Stimulated activated effector memory CD8-positive, alpha-beta T cell treated with anti-CD3 and anti-CD28 coated beads, Interleukin-12 subunit alpha, Interleukin-12 subunit beta, amount 100 ng/mL, for 72 hours (primary cell): ENCODE measurements around the gene DMRTB1.

Experiments used
- ATAC-seq: fragments of 150-1000 bp; cut with Tn5 transposase; 2 replicates; pipeline ENCODE4 v1.10.0; 2021
- DNase-seq, 2 donors: peaks; one replicate each; pipeline ENCODE4 v3.0.0; 2021 to 2022; ENCODE audit warnings: low spot score in 2 of 2
- H3K27ac Mint-ChIP-seq: one replicate; pipeline ENCODE4 v1.8.0; 2022; ENCODE audit warnings: mild to moderate bottlenecking, mixed read lengths
- H3K36me3 Mint-ChIP-seq: one replicate; pipeline ENCODE4 v1.8.0; 2022; ENCODE audit warnings: mild to moderate bottlenecking, mixed read lengths
- H3K4me1 Mint-ChIP-seq: one replicate; pipeline ENCODE4 v1.8.0; 2022; ENCODE audit warnings: mixed read lengths
- H3K4me3 Mint-ChIP-seq: one replicate; pipeline ENCODE4 v1.8.0; 2022; ENCODE audit warnings: mild to moderate bottlenecking, mixed read lengths
- H3K9me3 Mint-ChIP-seq: one replicate; pipeline ENCODE4 v1.8.0; 2022; ENCODE audit warnings: mixed read lengths

DMRTB1 gene

DNA sequence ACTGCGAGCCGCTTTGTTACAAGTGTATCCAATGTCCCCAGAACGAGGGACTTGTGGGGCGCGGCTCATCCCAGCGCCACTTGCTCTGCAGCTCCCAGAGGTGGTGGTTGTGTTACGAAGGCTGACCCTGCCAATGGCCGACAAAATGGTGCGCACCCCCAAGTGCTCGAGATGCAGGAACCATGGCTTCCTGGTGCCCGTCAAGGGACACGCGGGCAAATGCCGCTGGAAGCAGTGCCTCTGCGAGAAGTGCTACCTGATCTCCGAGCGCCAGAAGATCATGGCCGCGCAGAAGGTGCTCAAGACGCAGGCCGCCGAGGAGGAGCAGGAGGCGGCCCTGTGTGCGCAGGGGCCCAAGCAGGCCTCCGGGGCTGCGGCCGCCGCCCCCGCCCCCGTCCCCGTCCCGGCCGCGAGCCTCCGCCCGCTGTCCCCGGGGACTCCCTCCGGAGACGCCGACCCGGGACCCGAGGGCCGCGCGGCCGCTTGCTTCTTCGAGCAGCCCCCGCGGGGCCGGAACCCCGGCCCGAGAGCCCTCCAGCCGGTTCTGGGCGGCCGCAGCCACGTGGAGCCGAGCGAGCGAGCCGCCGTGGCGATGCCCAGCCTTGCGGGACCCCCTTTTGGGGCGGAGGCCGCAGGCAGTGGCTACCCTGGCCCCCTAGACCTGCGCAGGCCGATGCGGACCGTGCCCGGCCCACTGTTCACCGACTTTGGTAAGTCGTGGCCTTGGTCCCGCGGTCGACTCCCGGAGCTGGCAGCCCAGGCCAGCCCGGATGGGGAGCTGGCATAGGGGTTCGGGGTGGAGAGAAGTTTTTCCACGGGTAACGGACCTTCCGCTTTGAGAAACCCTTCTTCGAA is at the start of gene DMRTB1:
Gene DMRTB1, plus strand, starts transcription at position 79 of the 855 bp plus-strand sequence. Its CDS starts 55 bp downstream, at position 134.
- H3K9me3 Mint-ChIP-seq, result no peaks in the 10 kb centered on the region
- H3K27ac Mint-ChIP-seq, result no peak within 1 kb of the TSS
- H3K4me3 Mint-ChIP-seq, result no peak within 1 kb of the TSS
- no peaks in the 10 kb centered on the region for H3K4me1 Mint-ChIP-seq
- DNase-seq (no peak), ATAC-seq (no peak)
- no peaks in the 10 kb centered on the region for H3K36me3 Mint-ChIP-seq

DNA sequence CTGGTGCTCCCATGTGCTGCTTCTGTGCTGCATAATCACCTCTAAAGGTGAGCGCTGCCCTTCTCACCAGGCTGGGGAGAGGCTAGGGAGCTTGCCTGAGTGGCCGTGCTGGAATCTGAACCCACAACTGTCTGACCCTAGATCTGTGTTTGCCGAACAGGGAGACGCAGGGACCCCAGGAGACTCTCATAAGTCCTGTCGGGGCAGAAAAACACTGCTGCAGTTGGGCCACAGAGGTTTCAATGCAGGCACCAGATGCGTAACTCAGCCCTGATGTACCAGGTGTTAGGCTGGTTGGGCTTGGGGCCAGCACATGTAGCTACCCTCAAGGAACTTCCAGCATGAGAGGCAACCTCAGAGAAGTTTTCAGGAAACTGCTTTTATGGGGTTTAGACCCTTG is 49.5 kb upstream of the DMRTB1 start:
- DNase-seq (no peak), ATAC-seq (peak; percentile 4)
- Mint-ChIP-seq H3K4me3 (peak overlapping the region; percentile 64), H3K4me1 (peaks cover 75% of the 10 kb centered on the region), H3K36me3 (peaks cover 7% of the 10 kb centered on the region), H3K27ac (peak overlapping the region; percentile 96), H3K9me3 (no peaks in the 10 kb centered on the region)

DNA sequence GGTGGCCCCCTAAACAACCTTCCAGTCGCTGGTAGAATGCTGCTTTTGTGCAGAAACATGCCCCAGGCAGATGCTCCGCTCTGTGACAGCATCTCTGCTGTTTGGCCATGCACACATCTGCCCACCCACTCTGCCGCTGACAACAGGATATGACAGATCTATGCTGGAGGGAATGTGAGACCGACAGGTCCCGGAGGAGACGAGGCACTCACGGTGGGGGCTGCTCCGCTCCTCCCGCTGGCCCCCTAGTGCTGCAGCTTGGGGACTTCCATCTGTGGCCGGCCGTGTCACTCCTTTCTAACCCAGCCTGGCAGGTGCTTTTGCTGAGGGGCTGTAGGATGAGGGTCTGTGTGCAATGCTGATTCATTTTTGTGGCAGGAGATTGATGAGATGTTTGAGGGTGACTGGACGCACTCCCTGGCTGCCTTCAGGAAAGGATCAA is 49.1 kb upstream of the DMRTB1 start:
- peak in 1 of 2 donors; percentile 81 for DNase-seq
- ATAC-seq, result peak; percentile 76
- Mint-ChIP-seq H3K9me3 (no peaks in the 10 kb centered on the region), H3K27ac (peak overlapping the region; percentile 96), H3K36me3 (peaks cover 7% of the 10 kb centered on the region), H3K4me1 (peaks cover 79% of the 10 kb centered on the region), H3K4me3 (peak overlapping the region; percentile 64)

DNA sequence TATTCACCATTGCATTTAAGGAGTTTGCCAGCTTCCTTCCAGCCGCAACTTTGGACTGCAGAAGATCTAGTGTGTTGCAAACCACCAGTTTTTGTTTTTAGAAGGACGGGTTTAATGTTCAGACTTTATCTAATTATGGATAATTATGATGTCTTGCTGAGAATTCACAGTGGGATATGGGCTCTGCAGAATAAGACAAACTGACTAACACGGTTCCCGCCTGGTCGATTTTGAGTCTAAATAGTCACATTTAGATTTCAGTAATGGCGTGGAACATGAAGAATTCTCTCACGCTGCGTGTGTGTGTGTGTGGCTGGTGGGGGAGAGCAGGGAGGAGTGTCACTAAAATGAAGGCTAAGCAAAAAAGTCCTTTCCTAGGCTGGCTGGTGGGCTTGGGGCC is 48.5 kb upstream of the DMRTB1 start:
- DNase-seq (no peak), ATAC-seq (no peak)
- Mint-ChIP-seq H3K4me3 (peak overlapping the region; percentile 64), H3K4me1 (peaks cover 84% of the 10 kb centered on the region), H3K36me3 (peaks cover 7% of the 10 kb centered on the region), H3K9me3 (no peaks in the 10 kb centered on the region), H3K27ac (peak overlapping the region; percentile 96)

DNA sequence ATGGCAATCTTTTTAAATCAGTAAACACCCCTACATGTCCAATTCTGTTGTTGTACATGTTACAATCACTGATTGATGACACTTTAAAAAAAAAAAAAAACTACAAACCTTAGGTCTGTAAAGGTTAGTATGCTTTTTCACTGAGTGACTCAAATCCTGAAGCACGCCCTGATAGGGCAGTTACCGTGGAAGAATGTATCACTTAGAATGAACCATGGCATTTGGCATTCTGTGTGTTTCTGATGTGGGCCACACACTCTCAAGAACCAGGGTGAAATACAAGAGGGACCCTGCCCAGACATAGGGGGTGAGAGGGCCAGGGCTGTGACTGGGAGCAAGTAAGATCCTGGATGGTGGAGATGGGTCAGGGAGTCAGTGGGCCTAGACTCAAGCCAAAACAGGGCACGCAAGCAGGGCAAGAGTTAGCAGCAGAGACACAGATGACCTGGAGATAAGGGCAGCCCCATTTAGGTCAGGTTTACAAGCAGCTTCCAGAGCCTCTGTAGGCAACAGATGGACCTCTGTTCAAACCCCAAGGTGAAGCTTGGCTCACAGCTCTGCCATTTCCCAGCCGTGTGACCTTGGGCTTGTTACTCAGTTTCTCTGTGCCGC is 47.6 kb upstream of the DMRTB1 start:
- peak overlapping the region; percentile 64 for H3K4me3 Mint-ChIP-seq
- peak overlapping the region; percentile 96 for H3K27ac Mint-ChIP-seq
- no peak for DNase-seq
- no peaks in the 10 kb centered on the region for H3K9me3 Mint-ChIP-seq
- ATAC-seq, result peak; percentile 58
- H3K36me3 Mint-ChIP-seq, result peaks cover 7% of the 10 kb centered on the region
- peaks cover 81% of the 10 kb centered on the region for H3K4me1 Mint-ChIP-seq

DNA sequence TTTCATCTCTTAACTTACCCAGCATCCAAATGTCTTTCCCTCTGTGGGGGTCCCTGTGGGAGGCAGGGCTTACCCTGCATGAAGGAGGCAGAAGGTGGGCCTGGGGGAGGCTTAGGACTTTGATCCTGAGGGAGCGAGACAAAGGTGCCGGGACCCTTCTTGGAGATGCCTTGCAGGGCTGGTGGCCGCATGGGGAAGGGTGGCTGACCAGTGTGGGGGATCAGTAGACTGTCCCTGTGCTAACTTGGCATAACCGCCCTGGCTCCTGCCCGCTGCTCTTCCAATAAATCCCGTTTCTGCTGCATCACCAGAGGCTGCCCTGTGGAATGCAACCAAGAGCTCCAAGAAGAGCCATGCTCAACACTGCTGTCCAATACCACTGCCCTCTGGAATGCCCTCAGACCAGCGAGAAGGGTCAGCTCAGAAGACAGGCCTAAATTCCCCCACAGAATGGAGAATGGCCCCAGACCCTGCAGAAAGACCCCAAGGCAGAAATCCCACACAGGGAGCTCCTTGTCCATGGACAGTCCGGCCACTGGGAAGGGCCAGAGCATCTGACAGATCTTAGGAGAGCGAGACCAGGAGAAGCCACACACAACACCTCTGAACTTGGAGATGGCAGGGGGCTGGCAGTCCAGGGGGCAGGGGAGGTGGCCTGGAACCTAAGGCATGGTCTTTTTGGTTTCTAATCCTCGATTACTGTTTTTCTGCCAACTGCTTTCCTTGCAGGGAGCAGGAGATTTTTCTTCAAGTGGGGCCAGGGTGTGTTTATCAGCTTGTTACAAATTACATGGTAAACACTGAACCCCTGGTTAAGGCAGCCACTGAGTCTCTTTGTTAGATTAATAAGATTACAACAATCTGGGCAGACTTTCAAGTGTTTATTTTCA is 46.7 kb upstream of the DMRTB1 start:
- peaks cover 80% of the 10 kb centered on the region for H3K4me1 Mint-ChIP-seq
- no peak for ATAC-seq
- H3K36me3 Mint-ChIP-seq, result peaks cover 7% of the 10 kb centered on the region
- no peaks in the 10 kb centered on the region for H3K9me3 Mint-ChIP-seq
- peak overlapping the region; percentile 64 for H3K4me3 Mint-ChIP-seq
- H3K27ac Mint-ChIP-seq, result peak overlapping the region; percentile 96
- DNase-seq, result peak in 1 of 2 donors; percentile 58

DNA sequence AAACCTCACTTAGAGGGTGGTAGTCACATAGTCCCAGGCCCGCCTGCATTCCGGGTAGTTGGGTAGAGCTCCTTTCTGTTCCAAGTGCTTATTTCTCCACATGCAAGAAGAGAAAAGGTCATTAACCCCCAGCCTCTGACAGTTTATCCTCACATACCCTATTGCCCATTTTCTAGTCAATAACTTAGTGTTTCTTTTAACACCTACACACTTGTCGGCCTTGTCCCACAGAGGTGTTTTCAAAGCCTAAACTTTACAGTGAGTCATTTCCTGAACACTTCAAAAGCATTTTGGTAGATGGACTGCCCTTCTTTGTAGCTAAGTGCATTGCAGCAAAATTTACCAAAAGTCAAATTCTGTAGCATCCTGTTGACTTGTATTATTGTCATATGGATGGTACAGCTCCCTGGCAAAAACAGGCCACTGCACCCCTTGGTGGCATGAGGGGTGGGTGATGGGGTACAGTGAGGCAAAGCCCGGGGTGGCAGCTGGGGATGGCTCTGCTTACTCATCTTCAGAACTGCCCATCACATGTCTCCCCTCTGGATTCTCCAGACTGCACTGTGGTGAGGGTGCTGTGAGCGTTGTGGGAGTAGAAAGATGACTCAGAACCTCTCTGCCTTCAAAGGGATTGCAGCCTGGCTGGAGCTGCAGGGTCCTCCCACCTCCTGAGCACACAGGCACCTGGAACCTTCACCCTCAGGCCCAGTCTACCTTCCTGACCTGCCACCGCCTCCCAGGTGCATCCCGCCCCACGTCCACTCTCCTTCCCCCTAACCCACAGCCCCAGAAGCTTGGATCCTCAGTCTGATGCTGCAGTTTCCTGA is 45.8 kb upstream of the DMRTB1 start:
- Mint-ChIP-seq H3K4me1 (peaks cover 78% of the 10 kb centered on the region), H3K27ac (peak overlapping the region; percentile 96), H3K9me3 (no peaks in the 10 kb centered on the region), H3K36me3 (peaks cover 7% of the 10 kb centered on the region), H3K4me3 (peak overlapping the region; percentile 64)
- DNase-seq (peak; percentile 43 to 87), ATAC-seq (peak; percentile 83)

DNA sequence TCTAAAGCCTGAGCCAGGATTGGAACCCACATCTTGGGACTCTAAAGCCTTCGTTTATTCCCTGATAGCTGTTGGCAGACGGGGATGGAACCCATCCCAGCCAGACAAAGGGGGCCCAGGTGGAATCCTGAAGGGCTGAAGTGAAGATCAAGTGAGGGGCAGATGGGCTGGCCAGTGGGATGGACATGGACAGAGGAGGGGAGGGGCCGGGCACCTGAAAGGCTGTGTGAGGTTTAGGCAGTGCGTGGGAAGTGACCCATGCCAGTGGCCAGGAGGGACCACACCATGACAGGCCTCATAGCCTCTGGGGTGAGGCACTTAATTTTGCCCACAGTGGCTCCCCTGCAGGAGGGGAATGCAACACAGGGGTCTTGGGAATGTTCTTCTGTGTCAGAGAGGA is 44.6 kb upstream of the DMRTB1 start:
- DNase-seq, result no peak
- Mint-ChIP-seq H3K27ac (peak overlapping the region; percentile 96), H3K9me3 (no peaks in the 10 kb centered on the region), H3K4me3 (no peak overlapping the region), H3K4me1 (peaks cover 73% of the 10 kb centered on the region), H3K36me3 (peaks cover 7% of the 10 kb centered on the region)
- no peak for ATAC-seq

DNA sequence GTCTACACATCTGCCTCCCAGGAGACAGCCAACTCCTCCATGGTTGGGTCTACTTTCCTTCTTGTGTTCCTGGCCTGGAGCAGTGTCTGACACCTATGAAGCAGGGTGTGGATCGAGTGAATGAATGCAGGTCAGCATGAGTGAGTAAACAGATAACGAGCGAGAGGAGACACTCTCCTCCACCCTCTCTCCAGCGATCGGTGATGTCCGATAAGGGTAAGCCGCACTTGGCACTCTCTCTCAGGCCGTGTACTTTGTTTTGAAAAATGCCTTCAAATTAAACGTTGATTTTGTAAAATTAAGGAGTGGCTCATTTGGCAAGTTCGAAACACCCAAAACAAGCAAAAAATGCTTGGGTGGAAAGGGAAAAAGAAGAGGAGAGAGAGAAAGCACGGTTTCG is 43.8 kb upstream of the DMRTB1 start:
- no peaks in the 10 kb centered on the region for H3K9me3 Mint-ChIP-seq
- H3K36me3 Mint-ChIP-seq, result peaks cover 7% of the 10 kb centered on the region
- H3K4me3 Mint-ChIP-seq, result no peak overlapping the region
- no peak for DNase-seq
- H3K4me1 Mint-ChIP-seq, result peaks cover 65% of the 10 kb centered on the region
- peak overlapping the region; percentile 96 for H3K27ac Mint-ChIP-seq
- no peak for ATAC-seq

DNA sequence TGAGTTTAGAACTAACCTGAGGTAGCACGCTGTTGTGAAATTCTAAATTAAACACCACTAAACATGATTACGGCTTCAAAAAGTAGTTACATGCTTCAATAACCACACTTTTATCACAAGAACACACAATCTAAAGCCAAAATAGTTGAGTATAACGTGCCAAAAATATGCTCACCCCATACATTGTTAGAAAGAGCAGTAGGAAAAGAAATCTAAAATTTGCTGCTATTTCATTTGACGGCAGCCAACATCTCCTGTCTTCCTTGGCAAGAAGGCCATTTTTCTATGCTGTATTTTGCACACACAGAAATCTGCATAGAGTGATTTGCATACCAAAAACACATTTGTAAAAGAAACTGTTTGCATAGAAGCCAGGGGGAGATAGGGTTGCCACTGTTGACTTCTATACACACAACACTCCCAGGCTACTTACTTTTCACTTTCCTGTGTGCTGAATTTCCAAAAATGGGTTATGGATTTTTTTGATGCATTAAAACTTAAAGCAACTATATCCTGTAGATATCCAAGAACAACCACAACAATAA is 42.9 kb upstream of the DMRTB1 start:
- peaks cover 2% of the 10 kb centered on the region for H3K9me3 Mint-ChIP-seq
- ATAC-seq, result no peak
- no peak overlapping the region for H3K4me3 Mint-ChIP-seq
- H3K27ac Mint-ChIP-seq, result no peak overlapping the region
- peaks cover 56% of the 10 kb centered on the region for H3K4me1 Mint-ChIP-seq
- no peak for DNase-seq
- peaks cover 7% of the 10 kb centered on the region for H3K36me3 Mint-ChIP-seq

DNA sequence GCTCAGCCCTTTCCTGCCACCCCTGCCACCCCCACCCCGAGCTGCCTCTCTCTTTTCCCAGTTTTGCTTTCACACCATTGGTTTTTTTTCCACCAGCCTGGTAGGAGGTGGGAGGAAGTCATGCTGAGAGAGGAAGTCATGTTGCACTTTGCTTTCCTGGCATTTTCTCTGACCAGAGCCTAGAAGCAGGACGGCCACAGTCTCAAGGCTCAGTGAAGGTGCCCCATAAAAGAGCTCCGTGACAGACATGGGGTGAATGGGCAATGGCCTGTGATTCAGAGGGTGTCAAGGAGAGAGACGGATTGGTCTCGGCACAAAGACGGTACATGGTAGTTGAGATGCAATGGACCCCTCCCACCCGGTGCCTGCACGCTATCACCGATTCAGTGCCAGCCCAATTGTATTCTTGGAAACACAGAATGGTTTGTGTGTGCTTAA is 42.1 kb upstream of the DMRTB1 start:
- no peak overlapping the region for H3K4me3 Mint-ChIP-seq
- no peak for DNase-seq
- H3K36me3 Mint-ChIP-seq, result peaks cover 7% of the 10 kb centered on the region
- peaks cover 49% of the 10 kb centered on the region for H3K4me1 Mint-ChIP-seq
- H3K27ac Mint-ChIP-seq, result no peak overlapping the region
- no peak for ATAC-seq
- peaks cover 4% of the 10 kb centered on the region for H3K9me3 Mint-ChIP-seq

DNA sequence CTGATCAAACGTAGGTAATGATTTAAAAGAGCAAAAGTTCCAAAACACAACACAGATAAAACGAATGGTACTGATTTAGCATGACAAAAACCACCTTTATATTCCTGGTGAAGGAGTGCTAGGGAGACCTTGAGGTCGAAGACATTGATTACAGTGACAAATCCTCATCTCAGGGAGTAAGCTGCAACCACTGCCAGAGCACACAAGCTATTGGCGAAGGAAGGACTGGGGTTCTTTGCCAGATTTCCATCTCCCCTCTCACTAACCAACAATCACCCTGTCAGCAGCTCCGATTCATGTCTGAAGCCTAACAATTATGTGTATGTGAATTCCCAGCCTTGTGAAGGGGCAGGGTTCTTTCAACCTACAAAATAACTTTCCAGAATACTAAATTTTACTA is 40.2 kb upstream of the DMRTB1 start:
- DNase-seq (no peak), ATAC-seq (no peak)
- H3K36me3 Mint-ChIP-seq, result no peaks in the 10 kb centered on the region
- peaks cover 29% of the 10 kb centered on the region for H3K4me1 Mint-ChIP-seq
- H3K27ac Mint-ChIP-seq, result no peak overlapping the region
- H3K4me3 Mint-ChIP-seq, result no peak overlapping the region
- H3K9me3 Mint-ChIP-seq, result peaks cover 4% of the 10 kb centered on the region

DNA sequence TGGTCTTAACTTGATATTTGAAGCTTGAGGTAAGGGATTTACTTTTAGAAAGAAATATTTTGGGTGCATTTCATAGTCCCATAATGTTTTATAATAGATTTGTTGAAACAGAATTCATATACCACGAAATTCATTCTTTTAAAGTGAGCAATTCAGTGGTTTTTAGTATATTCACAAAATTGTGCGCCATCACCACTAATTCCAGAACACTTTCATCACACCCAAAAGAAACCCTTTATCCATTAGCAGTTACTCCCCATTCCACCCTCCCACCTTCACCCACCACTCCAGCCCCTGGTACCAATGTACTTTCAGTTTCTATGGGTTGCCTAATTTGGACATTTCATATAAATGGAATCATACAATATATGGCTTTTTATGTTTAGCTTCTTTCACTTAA is 38.9 kb upstream of the DMRTB1 start:
- H3K4me1 Mint-ChIP-seq, result peaks cover 16% of the 10 kb centered on the region

DNA sequence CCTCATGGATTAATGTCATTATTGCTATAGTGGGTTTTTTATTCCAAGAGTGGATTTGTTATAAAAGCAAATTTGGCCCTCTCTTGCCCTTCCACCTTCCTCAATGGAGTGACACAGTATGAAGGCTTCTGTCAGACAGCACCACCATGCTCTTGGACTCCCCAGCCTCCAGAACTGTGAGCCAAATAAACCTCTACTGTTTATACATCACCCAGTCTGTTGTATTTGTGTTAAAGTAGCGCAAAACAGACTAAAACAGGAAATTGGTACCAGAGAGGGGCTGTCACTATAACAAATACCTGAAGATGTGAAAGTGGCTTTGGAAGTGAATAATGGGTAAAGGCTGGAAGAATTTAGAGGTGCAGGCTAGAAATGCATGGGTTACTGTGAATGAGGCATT is 38.0 kb upstream of the DMRTB1 start:
- peaks cover 4% of the 10 kb centered on the region for H3K9me3 Mint-ChIP-seq
- no peak overlapping the region for H3K4me3 Mint-ChIP-seq
- peaks cover 14% of the 10 kb centered on the region for H3K4me1 Mint-ChIP-seq
- DNase-seq (no peak), ATAC-seq (no peak)
- no peaks in the 10 kb centered on the region for H3K36me3 Mint-ChIP-seq
- no peak overlapping the region for H3K27ac Mint-ChIP-seq

More for the DNA sequence above, 38.9 kb upstream of the DMRTB1 start:
- no peaks in the 10 kb centered on the region for H3K36me3 Mint-ChIP-seq
- ATAC-seq (no peak), DNase-seq (no peak)
- no peak overlapping the region for H3K27ac Mint-ChIP-seq
- peaks cover 4% of the 10 kb centered on the region for H3K9me3 Mint-ChIP-seq
- no peak overlapping the region for H3K4me3 Mint-ChIP-seq
